ENCODE measurements around the gene IGFL1. TPM values are rescaled to one million over a fixed set of nuclear protein-coding genes. Genes with fewer than 3 reads are reported as not detected.
"Not testable (repeated sequence)": the region's sequence is repeated elsewhere in the genome, so short reads cannot be mapped to it uniquely, and the experiment has no call there.

The IGFL1 gene
- total RNA-seq, 8 experiments from 2014 or later = 1.8 TPM; not detected in 7

DNA sequence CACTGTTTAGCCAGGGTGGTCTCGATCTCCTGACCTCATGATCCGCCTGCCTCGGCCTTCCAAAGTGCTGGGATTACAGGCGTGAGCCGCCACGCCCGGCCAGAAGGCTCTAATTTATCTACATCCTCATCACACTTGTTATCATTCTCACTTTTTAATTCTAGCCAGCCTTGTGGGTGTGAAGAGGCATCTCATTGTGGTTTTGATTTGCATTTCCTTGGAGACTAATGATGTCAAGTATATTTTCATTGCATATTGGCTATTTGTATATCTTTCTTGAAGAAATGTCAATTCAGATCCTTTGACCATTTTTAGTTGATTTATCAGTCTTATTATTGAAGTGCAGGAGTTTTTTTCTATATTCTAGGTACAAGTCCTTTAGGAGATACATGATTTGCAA lies 39.6 kb downstream of the IGFL1 start:
- 22 to 100% (median 86%) methylated on average over 1 to 7 of the region's 7 CpGs; no CpG with 5 or more reads in 2 of the 10 experiments for WGBS, 10 experiments
- no peak overlapping the region for H3K4me3 ChIP-seq
- no peaks in the 10 kb centered on the region for H3K4me1 ChIP-seq (replicated peaks in 1 of 2)
- in situ Hi-C loops (cut with MboI; ENCODE audit: low pct_unique_long_range_greater_than_20kb in 2 of 9, low sequenced_read_pairs in 9 of 9, unreplicated experiment in 9 of 9) = loop anchor here (5.0 to 25.0 kb wide), 6 partner anchors 174 to 244 kb away; partner anchors contain the start of gene PGLYRP1 (in 1 of the 9)
- ATAC-seq (replicated peaks in 6 of 8) = no peak
- no peak overlapping the region for H3K27ac ChIP-seq

DNA sequence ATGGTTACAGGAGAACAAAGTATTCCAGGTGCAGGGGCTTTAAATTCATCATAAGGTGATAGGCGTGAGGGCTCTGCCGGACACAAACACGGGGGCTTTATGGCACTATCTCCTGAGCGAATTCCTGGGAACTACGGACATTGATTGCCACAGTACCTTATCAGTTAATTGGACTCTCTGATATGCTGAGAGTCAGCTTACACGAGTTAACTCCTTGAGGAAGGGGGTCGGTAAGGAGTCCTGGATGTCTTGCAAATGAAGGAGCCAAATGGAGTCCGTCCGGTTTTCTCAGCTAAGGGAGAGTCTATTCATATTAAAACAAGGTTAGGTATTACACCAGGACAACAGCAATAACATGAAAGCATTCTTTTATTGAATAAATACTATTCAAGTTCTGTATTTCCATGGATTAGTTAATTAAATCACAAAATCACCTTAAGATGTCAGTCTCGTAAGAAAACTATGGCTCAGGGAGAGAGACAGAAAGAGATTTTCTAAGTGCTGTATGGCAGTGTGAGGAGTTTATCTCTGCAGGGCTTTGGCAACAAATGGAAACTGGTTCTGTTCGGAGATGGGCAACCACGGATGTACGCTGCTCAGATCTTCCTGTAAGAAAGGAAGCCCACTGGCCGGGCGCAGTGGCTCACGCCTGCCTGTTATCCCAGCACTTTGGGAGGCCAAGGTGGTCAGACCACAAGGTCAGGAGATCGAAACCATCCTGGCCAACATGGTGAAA lies 41.1 kb downstream of the IGFL1 start:
- in situ Hi-C loops (cut with MboI; ENCODE audit: low pct_unique_long_range_greater_than_20kb in 2 of 9, low sequenced_read_pairs in 9 of 9, unreplicated experiment in 9 of 9) = loop anchor here in 4 of 9 experiments (25.0 kb wide), 1 partner anchor 183 kb away; no protein-coding TSS in a partner anchor
- Histone ChIP-seq H3K4me3 (no peak overlapping the region), H3K4me1 (replicated peaks in 1 of 2) (no peaks in the 10 kb centered on the region), H3K27ac (no peak overlapping the region)
- no peak for ATAC-seq (replicated peaks in 6 of 8)
- WGBS, 10 experiments = 32 to 65% (median 53%) methylated on average over 6 to 17 of the region's 17 CpGs; no CpG with 5 or more reads in 1 of the 10 experiments

DNA sequence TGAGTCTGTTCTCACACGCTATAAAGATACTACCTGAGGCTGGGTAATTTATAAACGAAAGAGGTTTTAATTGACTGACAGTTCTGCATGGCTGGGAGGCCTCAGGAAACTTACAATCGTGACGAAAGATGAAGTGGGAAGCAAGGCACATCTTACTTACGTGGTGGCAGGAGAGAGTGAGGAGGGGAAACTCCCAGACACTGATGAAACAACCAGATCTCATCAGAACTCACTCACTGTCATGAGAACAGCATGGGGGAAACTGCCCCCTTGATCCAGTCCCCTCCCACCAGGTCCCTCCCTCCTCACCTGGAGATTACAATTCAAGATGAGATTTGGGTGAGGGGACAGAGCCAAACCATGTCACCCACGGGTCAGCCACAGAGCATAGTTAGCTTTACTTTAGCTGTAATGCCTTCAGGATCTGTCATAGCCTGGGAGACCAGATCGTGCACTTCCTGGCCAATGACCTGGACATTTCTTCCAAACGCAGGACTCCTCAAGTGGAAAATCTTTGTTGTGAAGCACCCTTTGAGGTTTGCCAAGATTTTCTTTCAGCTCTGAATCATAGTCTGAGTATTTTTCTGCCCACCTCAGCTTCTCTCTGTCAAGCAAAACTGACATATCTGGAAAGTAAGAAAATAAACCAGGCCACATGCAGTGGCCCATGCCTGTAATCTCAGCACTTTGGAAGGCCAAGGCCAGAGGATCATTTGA lies 42.1 kb downstream of the IGFL1 start:
- ATAC-seq (replicated peaks in 6 of 8) = no peak
- no peak overlapping the region for H3K4me3 ChIP-seq
- in situ Hi-C loops (cut with MboI; ENCODE audit: low pct_unique_long_range_greater_than_20kb in 2 of 9, low sequenced_read_pairs in 9 of 9, unreplicated experiment in 9 of 9) = loop anchor here in 4 of 9 experiments (25.0 kb wide), 1 partner anchor 184 kb away; no protein-coding TSS in a partner anchor
- H3K4me1 ChIP-seq (replicated peaks in 1 of 2) = no peaks in the 10 kb centered on the region
- 14 to 90% (median 71%) methylated on average over 1 to 6 of the region's 8 CpGs; no CpG with 5 or more reads in 1 of the 10 experiments for WGBS, 10 experiments
- H3K27ac ChIP-seq = no peak overlapping the region

DNA sequence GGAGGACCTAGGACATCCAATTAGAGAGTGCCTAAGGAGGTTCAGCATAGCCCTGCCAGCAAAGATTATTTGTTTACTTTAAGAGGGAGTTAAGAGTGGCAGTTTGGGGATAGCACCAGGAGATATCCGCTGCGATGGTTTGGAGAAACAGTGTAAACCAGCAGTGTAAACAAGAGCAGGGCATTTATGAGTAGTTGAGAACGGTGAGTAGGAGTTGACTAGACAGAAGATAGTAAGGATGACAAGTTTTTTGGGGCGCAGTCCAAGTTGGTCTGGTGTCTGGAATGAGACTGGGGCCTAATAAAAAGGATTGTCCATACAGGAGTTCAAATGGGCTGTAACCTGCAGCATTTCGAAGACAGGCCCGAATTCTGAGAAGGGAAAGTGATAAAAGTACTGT lies 44.4 kb downstream of the IGFL1 start:
- H3K4me3 ChIP-seq; H3K4me1 ChIP-seq (replicated peaks in 1 of 2); ATAC-seq (replicated peaks in 6 of 8); H3K27ac ChIP-seq: not testable (repeated sequence)
- in situ Hi-C loops (cut with MboI; ENCODE audit: low pct_unique_long_range_greater_than_20kb in 2 of 9, low sequenced_read_pairs in 9 of 9, unreplicated experiment in 9 of 9) = loop anchor here in 4 of 9 experiments (25.0 kb wide), 1 partner anchor 187 kb away; no protein-coding TSS in a partner anchor
- 40 to 100% (median 77%) methylated on average over 1 to 6 of the region's 6 CpGs; no CpG with 5 or more reads in 2 of the 10 experiments for WGBS, 10 experiments

DNA sequence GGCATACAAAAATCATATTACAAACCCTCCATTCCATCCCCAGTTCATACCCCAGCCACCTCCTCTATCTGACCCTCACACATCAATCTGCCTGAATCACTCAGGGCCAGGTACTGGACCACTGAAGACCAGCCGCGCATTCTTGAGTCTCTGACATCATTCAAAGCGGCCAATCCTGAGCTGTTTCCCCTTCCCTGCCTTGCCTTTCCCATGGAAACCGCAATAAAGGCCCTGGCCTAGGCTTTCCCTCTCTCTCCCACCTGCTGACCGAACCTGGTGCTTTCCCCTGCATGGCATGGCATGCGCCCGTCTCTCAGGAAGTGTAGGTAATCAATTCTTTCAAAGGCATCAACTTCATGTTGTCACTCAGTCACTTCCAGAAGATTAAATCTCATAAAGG lies 49.6 kb downstream of the IGFL1 start:
- in situ Hi-C loops (cut with MboI; ENCODE audit: low pct_unique_long_range_greater_than_20kb in 2 of 9, low sequenced_read_pairs in 9 of 9, unreplicated experiment in 9 of 9) = loop anchor here in 5 of 9 experiments (25.0 kb wide), 3 partner anchors 208 to 258 kb away; partner anchors contain the start of gene PNMA8B (in 2 of the 5)
- Histone ChIP-seq H3K4me1 (replicated peaks in 1 of 2) (peaks cover 0 to 7% of the 10 kb centered on the region in 2 donors), H3K27ac (no peak overlapping the region), H3K4me3 (no peak overlapping the region)
- ATAC-seq (replicated peaks in 6 of 8) = peak in 1 of 8 experiments; percentile 33
- WGBS, 10 experiments = 70 to 100% (median 86%) methylated on average over 1 to 5 of the region's 7 CpGs; no CpG with 5 or more reads in 4 of the 10 experiments

Other genes with a start within 250 kb of the IGFL1 start
- gene CCDC61, start 234.3 kb upstream of the IGFL1 start, total RNA-seq = 10 to 100 TPM in 2 of 8 experiments, 1 to 10 TPM in 6; 3.2 to 15.7 (median 5.5) TPM
- under 1 TPM in 2 of 8 experiments, not detected in 6; 0.51 to 0.95 TPM for gene PGLYRP1, start 206.7 kb upstream of the IGFL1 start, total RNA-seq
- 10 to 100 TPM in 1 of 8 experiments, 1 to 10 TPM in 4, under 1 TPM in 3; 0.25 to 19.7 (median 2.0) TPM for gene IGFL4, start 188.7 kb upstream of the IGFL1 start, total RNA-seq
- under 1 TPM in 1 of 8 experiments, not detected in 7; 0.50 TPM for gene IGFL3, start 105.1 kb upstream of the IGFL1 start, total RNA-seq
- 100 to 1,000 TPM in 1 of 8 experiments, 1 to 10 TPM in 1, under 1 TPM in 2, not detected in 4; 0.28 to 212 (median 0.96) TPM for gene IGFL2, start 81.5 kb upstream of the IGFL1 start, total RNA-seq
- gene HIF3A, start 67.3 kb downstream of the IGFL1 start, total RNA-seq = 1 to 10 TPM in 6 of 8 experiments, under 1 TPM in 2; 0.36 to 7.9 (median 2.8) TPM
- 10 to 100 TPM; 43.1 to 96.8 (median 69.2) TPM for gene PPP5C, start 117.3 kb downstream of the IGFL1 start, total RNA-seq
- 10 to 100 TPM in 6 of 8 experiments, 1 to 10 TPM in 1, under 1 TPM in 1; 0.92 to 30.9 (median 11.8) TPM for gene CCDC8, start 183.8 kb downstream of the IGFL1 start, total RNA-seq
- gene PNMA8C, start 199.2 kb downstream of the IGFL1 start, total RNA-seq = 10 to 100 TPM in 5 of 8 experiments, under 1 TPM in 2, not detected in 1; 0.31 to 38.1 (median 22.2) TPM
- gene PNMA8A, start 241.8 kb downstream of the IGFL1 start, total RNA-seq = 10 to 100 TPM in 7 of 8 experiments, 1 to 10 TPM in 1; 1.3 to 75.6 (median 46.4) TPM

Data from motor neuron (in vitro differentiated cells).